DMS79 treated with DMSO at 0.1 percent for 48 hours (cell line): Measurements from ENCODE around the gene RFLNA.

Experiments
- DNase-seq: peaks from one replicate; lab custom pipeline; 2025; lab: John Stamatoyannopoulos, UW

Gene RFLNA

GRCh38 chr12:124336742-124337520, 42.0 kb downstream of the RFLNA start:
- no peak for DNase-seq

- DNase-seq: no peak
Observed at GRCh38 chr12:124337622-124338021, 42.7 kb downstream of the RFLNA start.

- no peak for DNase-seq
Observed at GRCh38 chr12:124338448-124338847, 43.6 kb downstream of the RFLNA start.

- no peak for DNase-seq
Observed at GRCh38 chr12:124338876-124339603, 44.1 kb downstream of the RFLNA start.

GRCh38 chr12:124340080-124340900, 45.4 kb downstream of the RFLNA start:
- DNase-seq: no peak

- DNase-seq: no peak
Observed at GRCh38 chr12:124341645-124342069, 46.8 kb downstream of the RFLNA start.

- DNase-seq: no peak
Observed at GRCh38 chr12:124344022-124344421, 49.1 kb downstream of the RFLNA start.

GRCh38 chr12:124344526-124344925, 49.6 kb downstream of the RFLNA start:
- DNase-seq: no peak

- no peak for DNase-seq
Observed at GRCh38 chr12:124345795-124346194, 50.9 kb downstream of the RFLNA start.

GRCh38 chr12:124346425-124347168, 51.7 kb downstream of the RFLNA start:
- no peak for DNase-seq

- no peak for DNase-seq
Observed at GRCh38 chr12:124347335-124347734, 52.4 kb downstream of the RFLNA start.

- DNase-seq: no peak
Observed at GRCh38 chr12:124347805-124348658, 53.1 kb downstream of the RFLNA start.

GRCh38 chr12:124348659-124349380, 53.9 kb downstream of the RFLNA start:
- no peak for DNase-seq

GRCh38 chr12:124350491-124350890, 55.6 kb downstream of the RFLNA start:
- no peak for DNase-seq

GRCh38 chr12:124351422-124351821, 56.5 kb downstream of the RFLNA start:
- DNase-seq: no peak

- no peak for DNase-seq
Observed at GRCh38 chr12:124352257-124352656, 57.4 kb downstream of the RFLNA start.

GRCh38 chr12:124352839-124353238, 57.9 kb downstream of the RFLNA start:
- no peak for DNase-seq

- no peak for DNase-seq
Observed at GRCh38 chr12:124354400-124354799, 59.5 kb downstream of the RFLNA start.

- no peak for DNase-seq
Observed at GRCh38 chr12:124356221-124356620, 61.3 kb downstream of the RFLNA start.

- DNase-seq: no peak
Observed at GRCh38 chr12:124357616-124358015, 62.7 kb downstream of the RFLNA start.
